Activated CD4-positive, alpha-beta T cell treated with anti-CD3 and anti-CD28 coated beads for 36 hours (primary cell): ENCODE results near the gene SCLT1. TPM values are rescaled to one million over a fixed set of nuclear protein-coding genes. Genes with fewer than 3 reads are reported as not detected.

ENCODE experiments used
- ATAC-seq: fragments of 200-7000 bp; cut with Tn5 transposase; one replicate; pipeline ENCODE4 v1.10.0; 2021; ENCODE audit warnings: mild to moderate bottlenecking, moderate library complexity
- CTCF ChIA-PET: fragments of 350-600 bp; sonication (Branson Sonifier 250); formaldehyde crosslinking; loops from one replicate; lab custom pipeline; 2021; ENCODE audit warnings: antibody characterized with exemption; lab: Charles Lee
- POLR2A ChIA-PET: fragments of 350-600 bp; sonication (Branson Sonifier 250); formaldehyde crosslinking; loops from one replicate; lab custom pipeline; 2021; ENCODE audit warnings: antibody characterized with exemption, inconsistent platforms; lab: Charles Lee
- DNase-seq: peaks from one replicate; pipeline ENCODE4 v3.0.0-alpha.2; 2020
- H3K27ac Mint-ChIP-seq: one replicate; pipeline ENCODE4 v1.8.0; 2021; ENCODE audit warnings: mixed read lengths
- H3K27me3 Mint-ChIP-seq: one replicate; pipeline ENCODE4 v1.8.0; 2021; ENCODE audit warnings: mixed read lengths
- H3K36me3 Mint-ChIP-seq: one replicate; pipeline ENCODE4 v1.8.0; 2021; ENCODE audit warnings: low read depth, mixed read lengths
- H3K4me1 Mint-ChIP-seq: one replicate; pipeline ENCODE4 v1.8.0; 2021; ENCODE audit warnings: mixed read lengths
- H3K4me3 Mint-ChIP-seq: one replicate; pipeline ENCODE4 v1.8.0; 2021; ENCODE audit warnings: mild to moderate bottlenecking, moderate library complexity, mixed read lengths
- H3K9me3 Mint-ChIP-seq: one replicate; pipeline ENCODE4 v1.8.0; 2021; ENCODE audit warnings: low read depth, mixed read lengths
- intact Hi-C, 2 experiments: fragments of 100-400 bp; cut with DNase I in 1 of 2; cut with micrococcal nuclease in 1 of 2; formaldehyde crosslinking; loops; one replicate each; pipeline versions ENCODE4 v1.14.2 to v1.15.1; 2022 to 2024; cut with DNase I, micrococcal nuclease
- total RNA-seq, 2 experiments: library from RNA; stranded (reverse); gene quantifications; one replicate each; pipeline ENCODE4 v1.2.3, GENCODE V29; 2021

SCLT1 gene
- total RNA-seq, 2 experiments from 2014 or later = 18.7 to 19.3 TPM

GRCh38 chr4:128869776-128870509, 223.4 kb downstream of the SCLT1 start:
- Mint-ChIP-seq H3K27ac (peak overlapping the region; percentile 53), H3K27me3 (no peaks in the 10 kb centered on the region), H3K36me3 (peaks cover 68% of the 10 kb centered on the region), H3K9me3 (no peaks in the 10 kb centered on the region), H3K4me1 (peaks cover 13% of the 10 kb centered on the region), H3K4me3 (no peak overlapping the region)
- ChIA-PET CTCF (interaction anchor here (1.5 kb wide), 1 partner anchor 10 kb away, joined by 3 read pairs; no protein-coding TSS in a partner anchor), POLR2A (interaction anchor here (0.6 kb wide), 1 partner anchor 60 kb away, joined by 3 read pairs; the partner anchor contains the start of gene JADE1)
- intact Hi-C loops = no loop called here
- ATAC-seq = peak; percentile 90
- no peak for DNase-seq

- intact Hi-C loops = no loop called here
- H3K4me1 Mint-ChIP-seq = peaks cover 13% of the 10 kb centered on the region
- no peak overlapping the region for H3K4me3 Mint-ChIP-seq
- POLR2A ChIA-PET = no interaction called here
- no peaks in the 10 kb centered on the region for H3K27me3 Mint-ChIP-seq
- DNase-seq = no peak
- H3K9me3 Mint-ChIP-seq = no peaks in the 10 kb centered on the region
- ATAC-seq = no peak
- CTCF ChIA-PET = interaction anchor here (1.0 to 1.5 kb wide), 3 partner anchors 9 to 14 kb away, joined by 3 read pairs; no protein-coding TSS in a partner anchor
- H3K27ac Mint-ChIP-seq = no peak overlapping the region
- H3K36me3 Mint-ChIP-seq = peaks cover 68% of the 10 kb centered on the region
Observed at GRCh38 chr4:128868758-128869157, 224.6 kb downstream of the SCLT1 start.

GRCh38 chr4:128866691-128867090, 226.6 kb downstream of the SCLT1 start:
- intact Hi-C loops = no loop called here
- no peak overlapping the region for H3K4me3 Mint-ChIP-seq
- POLR2A ChIA-PET = no interaction called here
- no peak for ATAC-seq
- peaks cover 76% of the 10 kb centered on the region for H3K36me3 Mint-ChIP-seq
- peaks cover 34% of the 10 kb centered on the region for H3K4me1 Mint-ChIP-seq
- no peak overlapping the region for H3K27ac Mint-ChIP-seq
- CTCF ChIA-PET = no interaction called here
- DNase-seq = no peak
- no peaks in the 10 kb centered on the region for H3K27me3 Mint-ChIP-seq
- H3K9me3 Mint-ChIP-seq = no peaks in the 10 kb centered on the region

- POLR2A ChIA-PET = no interaction called here
- H3K4me3 Mint-ChIP-seq = no peak overlapping the region
Observed at GRCh38 chr4:128866269-128866668, 227.1 kb downstream of the SCLT1 start.

GRCh38 chr4:128865132-128865531, 228.2 kb downstream of the SCLT1 start:
- no peaks in the 10 kb centered on the region for H3K9me3 Mint-ChIP-seq
- H3K36me3 Mint-ChIP-seq = peaks cover 76% of the 10 kb centered on the region
- ChIA-PET CTCF (interaction anchor here (0.5 kb wide), 1 partner anchor 13 kb away, joined by 3 read pairs; no protein-coding TSS in a partner anchor), POLR2A (no interaction called here)
- intact Hi-C loops = no loop called here
- no peak overlapping the region for H3K27ac Mint-ChIP-seq
- DNase-seq (no peak), ATAC-seq (no peak)
- H3K4me1 Mint-ChIP-seq = peaks cover 44% of the 10 kb centered on the region
- no peak overlapping the region for H3K4me3 Mint-ChIP-seq
- H3K27me3 Mint-ChIP-seq = no peaks in the 10 kb centered on the region

More at GRCh38 chr4:128866269-128866668, 227.1 kb downstream of the SCLT1 start:
- H3K27ac Mint-ChIP-seq = peak overlapping the region; percentile 34
- H3K4me1 Mint-ChIP-seq = peaks cover 37% of the 10 kb centered on the region
- no peaks in the 10 kb centered on the region for H3K9me3 Mint-ChIP-seq
- ATAC-seq (no peak), DNase-seq (no peak)
- peaks cover 75% of the 10 kb centered on the region for H3K36me3 Mint-ChIP-seq
- CTCF ChIA-PET = interaction anchor here (0.6 kb wide), 1 partner anchor 195 kb away, joined by 3 read pairs; no protein-coding TSS in a partner anchor
- no peaks in the 10 kb centered on the region for H3K27me3 Mint-ChIP-seq
- intact Hi-C loops = no loop called here

GRCh38 chr4:128863312-128864075, 229.8 kb downstream of the SCLT1 start:
- Mint-ChIP-seq H3K4me1 (peaks cover 46% of the 10 kb centered on the region), H3K36me3 (peaks cover 77% of the 10 kb centered on the region), H3K4me3 (no peak overlapping the region), H3K27me3 (no peaks in the 10 kb centered on the region), H3K9me3 (no peaks in the 10 kb centered on the region), H3K27ac (peak overlapping the region; percentile 80)
- DNase-seq = peak; percentile 79
- CTCF ChIA-PET = interaction anchor here (0.5 to 2.6 kb wide), 9 partner anchors 9 to 409 kb away, joined by 3 to 9 read pairs (median 4); partner anchors contain the start of gene SCLT1
- ATAC-seq = no peak
- POLR2A ChIA-PET = interaction anchor here (1.8 kb wide), 1 partner anchor 52 kb away, joined by 8 read pairs; no protein-coding TSS in a partner anchor
- intact Hi-C loops = loop anchor here (1.0 to 5.0 kb wide), 9 partner anchors 36 to 672 kb away; partner anchors contain the start of genes SCLT1 (in 2 of the 2) and PGRMC2 (in 1 of the 2)

- intact Hi-C loops = loop anchor here (1.0 to 5.0 kb wide), 10 partner anchors 35 to 671 kb away; partner anchors contain the start of genes SCLT1 (in 2 of the 2) and PGRMC2 (in 1 of the 2)
- ChIA-PET CTCF (interaction anchor here (0.6 to 2.6 kb wide), 13 partner anchors 8 to 1067 kb away, joined by 3 to 9 read pairs (median 4); partner anchors contain the start of gene SCLT1), POLR2A (interaction anchor here (0.5 to 1.8 kb wide), 4 partner anchors 8 to 214 kb away, joined by 3 to 8 read pairs (median 4); no protein-coding TSS in a partner anchor)
- peak overlapping the region; percentile 80 for H3K27ac Mint-ChIP-seq
- peak; percentile 69 for DNase-seq
- peak; percentile 87 for ATAC-seq
- no peaks in the 10 kb centered on the region for H3K27me3 Mint-ChIP-seq
- peaks cover 80% of the 10 kb centered on the region for H3K36me3 Mint-ChIP-seq
- peaks cover 46% of the 10 kb centered on the region for H3K4me1 Mint-ChIP-seq
- no peaks in the 10 kb centered on the region for H3K9me3 Mint-ChIP-seq
- H3K4me3 Mint-ChIP-seq = peak overlapping the region; percentile 13
Observed at GRCh38 chr4:128862608-128863311, 230.6 kb downstream of the SCLT1 start.

- intact Hi-C loops = loop anchor here (1.0 to 5.0 kb wide), 8 partner anchors 35 to 575 kb away; partner anchors contain the start of genes SCLT1 (in 2 of the 2) and PGRMC2 (in 1 of the 2)
- H3K27ac Mint-ChIP-seq = peak overlapping the region; percentile 80
- H3K4me1 Mint-ChIP-seq = peaks cover 46% of the 10 kb centered on the region
- H3K27me3 Mint-ChIP-seq = no peaks in the 10 kb centered on the region
- ChIA-PET POLR2A (interaction anchor here (0.5 to 1.8 kb wide), 4 partner anchors 8 to 214 kb away, joined by 3 to 8 read pairs (median 4); no protein-coding TSS in a partner anchor), CTCF (interaction anchor here (0.7 to 2.6 kb wide), 9 partner anchors 9 to 672 kb away, joined by 3 to 9 read pairs (median 4); no protein-coding TSS in a partner anchor)
- H3K36me3 Mint-ChIP-seq = peaks cover 83% of the 10 kb centered on the region
- H3K9me3 Mint-ChIP-seq = no peaks in the 10 kb centered on the region
- ATAC-seq (peak; percentile 25), DNase-seq (peak; percentile 16)
- no peak overlapping the region for H3K4me3 Mint-ChIP-seq
Observed at GRCh38 chr4:128861856-128862518, 231.4 kb downstream of the SCLT1 start.

- peaks cover 46% of the 10 kb centered on the region for H3K4me1 Mint-ChIP-seq
- DNase-seq (peak; percentile 18), ATAC-seq (no peak)
- intact Hi-C loops = loop anchor here (5.0 kb wide), 3 partner anchors 33 to 408 kb away; no protein-coding TSS in a partner anchor
- CTCF ChIA-PET = interaction anchor here (1.1 to 1.2 kb wide), 2 partner anchors 9 to 23 kb away, joined by 3 read pairs; no protein-coding TSS in a partner anchor
- no peaks in the 10 kb centered on the region for H3K27me3 Mint-ChIP-seq
- POLR2A ChIA-PET = no interaction called here
- peak overlapping the region; percentile 69 for H3K27ac Mint-ChIP-seq
- H3K4me3 Mint-ChIP-seq = no peak overlapping the region
- peaks cover 79% of the 10 kb centered on the region for H3K36me3 Mint-ChIP-seq
- H3K9me3 Mint-ChIP-seq = no peaks in the 10 kb centered on the region
Observed at GRCh38 chr4:128859887-128860677, 233.3 kb downstream of the SCLT1 start.
